GM18502 (cell line): ENCODE measurements around the gene NUSAP1.
"Not testable (repeated sequence)": the region's sequence is repeated elsewhere in the genome, so short reads cannot be mapped to it uniquely, and the experiment has no call there.

Experiments used
- ATAC-seq: cut with Tn5 transposase; IDR thresholded peaks from one replicate; pipeline ENCODE4 v1.9.1; 2021; ENCODE audit warnings: mild to moderate bottlenecking; ENCODE audit not compliant: unreplicated experiment, poor library complexity

NUSAP1 gene

GRCh38 chr15:41331281-41331680 lies 1.4 kb upstream of the NUSAP1 start:
- ATAC-seq, result no peak

DNA sequence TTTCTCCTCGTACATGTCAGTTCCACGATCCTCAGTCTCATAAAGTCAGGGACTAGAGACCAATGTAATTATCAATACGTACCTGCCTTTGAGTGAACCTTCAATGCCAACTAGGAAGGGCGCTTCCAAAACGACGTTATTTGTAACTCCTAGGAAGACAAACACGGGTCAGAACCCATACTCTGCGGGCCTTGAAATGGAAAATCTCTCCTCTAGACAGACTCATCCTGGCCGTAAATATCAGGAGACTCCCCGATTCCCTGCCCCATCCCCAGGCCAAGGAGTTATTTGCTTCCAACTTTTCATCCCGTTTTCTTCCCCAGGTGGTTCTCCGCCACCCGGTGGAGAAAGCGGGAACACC lies 868 bp upstream of the NUSAP1 start:
- no peak for ATAC-seq

DNA sequence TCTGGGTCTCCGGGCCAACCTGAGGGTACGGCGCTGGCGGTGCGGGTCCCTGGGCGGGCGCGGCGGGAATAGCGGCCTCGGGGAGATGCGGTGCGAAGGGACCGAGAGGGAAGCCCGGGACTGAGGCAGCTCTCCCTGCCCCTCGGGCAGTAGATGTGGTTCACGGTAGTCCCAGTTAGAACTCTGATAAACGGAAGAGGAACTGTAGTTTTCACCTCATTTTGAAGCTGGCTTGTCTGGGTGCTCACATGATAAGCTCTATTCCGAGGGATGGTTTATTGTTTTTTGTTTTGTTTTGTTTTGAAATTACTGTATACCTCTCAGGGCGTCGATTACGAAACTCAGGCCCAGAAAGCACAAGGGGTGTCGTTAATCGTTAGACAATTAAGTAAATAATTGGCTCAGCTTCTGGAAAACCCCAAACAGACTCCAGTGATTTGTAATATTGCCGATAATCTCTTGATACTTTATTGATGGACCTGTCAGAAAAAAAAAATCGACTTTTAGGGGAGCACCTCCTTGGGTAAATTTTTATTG lies 413 bp downstream of the NUSAP1 start:
- ATAC-seq, result no peak

DNA sequence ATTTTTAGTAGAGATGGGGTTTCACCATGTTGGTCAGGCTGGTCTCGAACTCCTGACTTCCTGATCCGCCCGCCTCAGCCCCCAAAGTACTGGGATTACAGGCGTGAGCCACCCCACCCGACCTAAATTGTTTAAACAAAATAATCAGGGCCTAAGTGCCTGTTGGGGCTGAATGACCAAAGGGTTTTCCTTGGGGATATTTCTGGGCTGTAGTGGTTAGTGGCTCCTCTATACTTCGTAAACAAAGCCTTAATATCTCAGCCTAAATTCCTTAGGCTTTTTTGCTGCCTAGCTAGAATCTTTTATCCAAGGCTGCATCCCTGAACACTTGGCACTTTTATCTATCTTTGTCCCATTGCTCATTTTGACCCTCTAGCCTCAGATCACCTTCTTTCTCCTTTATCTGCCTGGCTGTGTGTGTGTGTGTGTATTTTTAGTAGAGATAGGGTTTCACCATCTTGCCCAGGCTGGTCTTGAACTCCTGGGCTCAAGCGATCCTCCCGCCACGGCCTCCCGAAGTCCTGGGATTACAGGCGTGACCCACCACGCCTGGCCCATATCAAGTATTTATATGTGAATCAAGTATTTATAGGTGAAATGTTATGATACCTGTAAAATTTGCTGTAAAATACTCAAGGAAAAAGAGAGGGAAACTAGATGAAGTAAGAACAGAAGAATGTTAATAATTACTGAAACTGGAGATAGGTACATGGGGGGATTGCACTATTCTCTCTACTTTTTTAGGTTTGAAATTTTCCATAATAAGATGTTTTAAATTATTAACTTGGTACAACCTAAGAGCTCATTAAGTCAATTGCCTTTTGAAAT lies 1.8 kb downstream of the NUSAP1 start:
- ATAC-seq, result no peak

GRCh38 chr15:41336549-41336948 lies 3.9 kb downstream of the NUSAP1 start:
- ATAC-seq, result no peak

DNA sequence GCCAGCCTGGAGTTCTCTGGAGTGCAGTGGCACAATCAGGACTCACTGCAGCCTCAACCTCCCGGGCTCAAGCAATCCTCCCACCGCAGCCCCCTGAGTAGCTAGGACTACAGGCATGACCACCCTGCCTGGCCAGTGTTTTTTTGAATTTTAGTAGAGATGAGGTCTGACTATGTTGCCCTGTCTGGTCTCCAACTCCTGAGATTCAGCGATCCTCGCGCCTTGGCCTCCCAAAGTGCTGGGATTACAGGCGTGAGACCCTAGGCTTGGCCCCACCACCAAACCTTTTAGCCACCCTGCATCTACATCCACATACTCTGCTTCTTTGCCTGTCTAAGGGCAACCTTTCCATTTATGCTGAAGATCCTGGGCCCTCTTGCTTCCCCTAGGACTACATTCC lies 4.4 kb downstream of the NUSAP1 start:
- ATAC-seq, result no peak

- no peak for ATAC-seq
Measured at GRCh38 chr15:41337631-41338522, 5.2 kb downstream of the NUSAP1 start.

- ATAC-seq, result no peak
Measured at GRCh38 chr15:41340189-41340695, 7.6 kb downstream of the NUSAP1 start.

DNA sequence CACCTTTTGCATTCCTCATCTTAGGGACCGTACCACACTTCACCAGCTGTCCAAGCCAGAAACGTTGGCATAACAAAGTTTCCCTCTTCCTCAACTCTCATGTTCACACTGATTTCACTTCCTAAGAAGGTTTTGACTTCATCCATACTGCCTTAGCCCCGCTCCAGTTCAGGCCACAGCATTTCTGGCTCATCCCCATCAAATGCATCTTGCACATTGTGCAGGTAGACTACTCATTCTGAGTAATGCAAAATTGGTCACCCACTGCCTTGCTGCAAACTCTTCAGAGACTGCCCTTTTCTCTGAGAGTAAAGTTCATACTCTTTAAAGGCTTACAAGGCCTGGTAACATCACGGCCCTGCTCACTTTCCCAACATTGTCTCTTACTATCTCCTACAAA lies 8.8 kb downstream of the NUSAP1 start:
- ATAC-seq, result no peak

- ATAC-seq, result no peak
Measured at GRCh38 chr15:41347236-41347635, 14.6 kb downstream of the NUSAP1 start.

GRCh38 chr15:41350057-41350717 lies 17.5 kb downstream of the NUSAP1 start:
- no peak for ATAC-seq

GRCh38 chr15:41354371-41354770 lies 21.7 kb downstream of the NUSAP1 start:
- ATAC-seq, result no peak

DNA sequence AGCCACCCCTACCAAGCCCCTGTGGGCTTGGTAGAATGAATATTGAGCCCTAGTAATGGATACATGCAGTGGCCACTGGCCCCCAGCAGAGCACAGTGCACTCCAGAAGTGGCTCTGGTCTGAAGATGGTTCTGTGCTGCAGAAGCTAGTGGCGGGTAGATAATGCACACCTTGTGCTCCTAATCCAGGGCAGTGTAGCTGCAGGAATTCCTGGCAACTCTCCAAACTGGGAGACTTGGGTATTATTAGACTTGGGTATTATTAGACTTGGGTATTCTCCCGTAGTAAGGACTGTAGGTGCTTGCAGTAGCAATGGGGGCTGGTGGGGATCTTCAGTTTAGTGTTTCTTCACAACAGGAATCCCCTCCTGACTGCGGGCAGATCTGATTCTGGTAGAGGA lies 34.7 kb downstream of the NUSAP1 start:
- ATAC-seq, result no peak

GRCh38 chr15:41377978-41378377 lies 45.3 kb downstream of the NUSAP1 start:
- no peak for ATAC-seq

DNA sequence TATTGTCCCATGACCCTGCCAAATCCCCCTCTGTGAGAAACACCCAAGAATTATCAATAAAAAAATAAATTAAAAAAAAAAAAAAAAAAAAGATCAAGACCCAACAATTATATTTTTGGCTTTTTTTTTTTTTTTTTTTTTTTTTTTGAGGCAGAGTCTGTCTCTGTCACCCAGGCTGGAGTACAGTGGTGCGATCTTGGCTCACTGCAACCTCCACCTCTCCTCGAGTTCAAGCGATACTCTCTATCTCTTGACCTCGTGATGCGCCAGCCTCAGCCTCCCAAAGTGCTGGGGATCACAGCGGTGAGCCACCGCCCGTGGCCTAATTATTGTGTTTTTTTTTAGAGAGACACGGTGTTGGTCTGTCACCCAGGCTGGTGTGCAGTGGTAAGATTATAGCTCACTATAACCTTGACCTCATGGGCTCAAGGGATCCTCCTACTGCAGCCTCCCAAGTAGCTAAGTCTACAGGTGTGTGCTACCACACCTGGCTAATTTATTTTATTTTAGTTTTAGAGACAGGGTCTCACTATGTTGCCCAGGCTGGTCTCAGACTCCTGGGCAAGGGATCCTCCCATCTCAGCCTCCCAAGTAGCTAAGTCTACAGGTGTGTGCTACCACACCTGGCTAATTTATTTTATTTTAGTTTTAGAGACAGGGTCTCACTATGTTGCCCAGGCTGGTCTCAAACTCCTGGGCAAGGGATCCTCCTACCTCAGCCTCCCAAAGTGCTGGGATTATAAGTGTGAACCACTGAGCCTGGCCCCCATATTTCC lies 51.5 kb downstream of the NUSAP1 start:
- ATAC-seq, result not testable (repeated sequence)

GRCh38 chr15:41387646-41388045 lies 55.0 kb downstream of the NUSAP1 start:
- ATAC-seq, result no peak

- ATAC-seq, result no peak
Measured at GRCh38 chr15:41392659-41393058, 60.0 kb downstream of the NUSAP1 start.

DNA sequence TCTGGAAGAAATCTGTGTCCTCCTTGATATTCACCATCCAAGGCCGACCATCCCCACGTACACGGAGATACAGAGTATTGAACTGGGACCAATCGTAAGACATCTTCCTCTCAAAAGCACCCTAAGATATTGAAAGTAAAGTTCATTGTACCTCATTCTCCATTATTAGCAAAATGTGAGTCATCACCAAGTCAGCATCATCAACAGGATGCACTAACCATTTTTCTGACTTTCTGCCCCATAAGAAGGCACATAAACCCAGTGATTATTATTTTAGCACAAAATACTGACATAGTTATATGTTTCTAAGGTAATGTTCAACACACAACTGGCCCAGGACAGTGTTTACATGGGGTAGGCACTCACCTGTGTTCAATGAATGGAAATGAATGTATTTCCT lies 62.2 kb downstream of the NUSAP1 start:
- ATAC-seq, result no peak

- no peak for ATAC-seq
Measured at GRCh38 chr15:41396111-41396510, 63.4 kb downstream of the NUSAP1 start.

DNA sequence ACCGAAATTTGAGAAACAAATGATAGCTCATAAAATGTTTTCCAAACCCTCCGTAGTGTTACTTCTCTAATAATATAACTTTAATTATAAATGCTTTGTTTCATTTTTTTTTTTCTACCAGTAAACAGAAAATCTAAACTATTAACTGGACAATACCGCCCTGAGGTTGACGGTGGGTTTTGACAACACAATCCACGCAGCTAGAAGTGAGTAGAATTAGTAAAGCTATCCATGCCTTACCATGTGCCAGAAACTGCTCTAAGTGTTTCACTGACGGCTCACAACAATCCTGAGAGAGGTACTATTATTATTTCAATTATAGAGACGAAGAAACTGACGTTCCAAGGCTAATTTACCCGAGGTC lies 69.2 kb downstream of the NUSAP1 start:
- ATAC-seq, result no peak
